Raji (cell line): Measurements from ENCODE around the gene GTF2B.

Experiments used
- POLR2A ChIP-seq: IDR thresholded peaks from 2 replicates; pipeline ENCODE4 v1.6.1; 2011; ENCODE audit warnings: low read depth, low read length, control low read depth; ENCODE audit not compliant: insufficient read depth

Gene GTF2B

GRCh38 chr1:88890791-88891317 lies 513 bp downstream of the GTF2B start:
- TF ChIP-seq POLR2A, result no peak

- no peak for TF ChIP-seq POLR2A
Observed at GRCh38 chr1:88890131-88890530, 1.2 kb downstream of the GTF2B start.

DNA sequence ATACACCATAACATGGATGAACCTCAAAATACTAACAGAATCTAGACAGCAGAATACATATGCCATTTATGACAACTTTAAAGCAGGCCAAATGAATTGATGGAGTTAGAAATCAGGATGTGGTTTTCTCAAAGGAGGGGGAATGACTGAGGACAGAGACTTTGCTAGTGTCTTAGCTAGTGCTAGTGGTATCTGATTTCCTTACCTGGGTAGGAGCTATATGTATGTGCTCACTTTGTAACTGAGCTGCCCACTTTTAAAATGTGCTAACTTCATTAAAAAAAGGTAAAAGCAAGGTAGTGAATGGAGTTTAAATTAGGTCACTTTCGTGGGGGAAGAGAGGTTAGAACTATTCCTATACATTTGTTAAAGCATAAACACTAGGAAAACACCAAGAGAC lies 2.6 kb downstream of the GTF2B start:
- TF ChIP-seq POLR2A, result no peak

DNA sequence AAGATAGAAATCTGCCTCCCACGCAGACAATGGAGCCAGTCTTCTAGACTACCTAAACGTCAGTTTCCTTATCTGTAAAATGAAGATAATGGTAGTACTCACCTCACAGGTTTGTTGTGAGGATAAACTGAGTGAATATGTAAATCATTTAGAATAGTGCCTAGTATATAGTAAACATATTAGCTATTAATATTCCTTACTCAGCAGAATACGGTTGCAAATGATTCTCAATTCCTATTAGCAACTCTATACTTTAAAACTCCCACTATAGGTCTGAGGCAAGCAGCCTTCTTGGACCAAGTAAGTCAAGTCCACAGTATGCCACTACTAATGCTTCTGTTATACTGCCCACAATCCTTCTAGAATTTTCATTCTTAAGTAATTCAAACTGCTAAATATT lies 5.4 kb downstream of the GTF2B start:
- no peak for TF ChIP-seq POLR2A

- TF ChIP-seq POLR2A, result no peak
Observed at GRCh38 chr1:88883156-88883555, 8.2 kb downstream of the GTF2B start.

DNA sequence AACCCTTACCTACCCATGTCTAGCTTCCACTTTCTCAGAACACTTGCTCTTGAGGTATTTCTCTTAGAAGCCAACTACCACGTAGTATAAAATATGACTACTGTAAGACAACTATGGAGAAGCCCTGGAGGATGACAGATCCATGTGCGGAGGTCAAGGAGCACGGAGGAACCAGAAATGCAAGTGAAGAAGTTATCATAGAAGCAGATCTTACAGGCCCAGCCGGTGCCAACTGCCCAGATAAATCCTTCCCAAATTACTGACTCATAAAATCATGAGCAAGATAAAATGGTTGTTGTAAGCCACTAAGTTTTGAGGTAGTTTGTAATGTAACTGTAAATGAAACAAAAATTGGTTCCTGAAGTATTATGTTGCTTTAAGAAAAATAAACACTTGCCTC lies 12.6 kb downstream of the GTF2B start:
- no peak for TF ChIP-seq POLR2A

- TF ChIP-seq POLR2A, result no peak
Observed at GRCh38 chr1:88877911-88878310, 13.5 kb downstream of the GTF2B start.

GRCh38 chr1:88877382-88877825 lies 14.0 kb downstream of the GTF2B start:
- no peak for TF ChIP-seq POLR2A

GRCh38 chr1:88876573-88877365 lies 14.6 kb downstream of the GTF2B start:
- TF ChIP-seq POLR2A, result no peak

- no peak for TF ChIP-seq POLR2A
Observed at GRCh38 chr1:88875595-88875994, 15.8 kb downstream of the GTF2B start.

DNA sequence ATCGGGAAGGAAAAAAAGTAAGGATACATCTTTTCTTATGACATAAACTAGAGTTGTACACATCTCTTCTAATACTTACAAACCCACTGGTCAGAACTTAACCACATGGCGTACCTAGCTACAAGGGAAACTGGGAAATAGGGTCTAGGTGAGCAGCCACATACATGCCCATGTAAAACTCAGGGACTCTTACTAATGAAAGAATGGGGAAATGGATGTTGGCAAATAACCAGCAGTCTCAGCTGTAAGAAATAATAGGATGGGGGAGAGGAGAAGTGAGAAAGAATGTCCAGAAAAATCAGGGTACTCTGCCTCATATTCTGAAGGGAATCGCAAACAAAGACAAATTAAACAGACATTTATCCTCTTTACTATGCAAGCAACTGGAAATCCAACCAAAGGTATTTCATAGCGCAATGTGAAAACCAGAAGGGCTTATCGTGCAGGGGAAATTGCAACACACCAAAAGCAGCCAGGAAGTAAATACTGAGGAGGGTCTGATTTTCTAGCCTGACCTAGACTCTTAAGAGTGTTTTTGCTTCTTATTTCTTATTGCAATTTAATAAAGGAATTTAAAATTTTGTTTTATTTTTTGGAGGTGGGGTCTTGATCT lies 17.5 kb downstream of the GTF2B start:
- no peak for TF ChIP-seq POLR2A

GRCh38 chr1:88867743-88868521 lies 23.4 kb downstream of the GTF2B start:
- TF ChIP-seq POLR2A, result no peak

DNA sequence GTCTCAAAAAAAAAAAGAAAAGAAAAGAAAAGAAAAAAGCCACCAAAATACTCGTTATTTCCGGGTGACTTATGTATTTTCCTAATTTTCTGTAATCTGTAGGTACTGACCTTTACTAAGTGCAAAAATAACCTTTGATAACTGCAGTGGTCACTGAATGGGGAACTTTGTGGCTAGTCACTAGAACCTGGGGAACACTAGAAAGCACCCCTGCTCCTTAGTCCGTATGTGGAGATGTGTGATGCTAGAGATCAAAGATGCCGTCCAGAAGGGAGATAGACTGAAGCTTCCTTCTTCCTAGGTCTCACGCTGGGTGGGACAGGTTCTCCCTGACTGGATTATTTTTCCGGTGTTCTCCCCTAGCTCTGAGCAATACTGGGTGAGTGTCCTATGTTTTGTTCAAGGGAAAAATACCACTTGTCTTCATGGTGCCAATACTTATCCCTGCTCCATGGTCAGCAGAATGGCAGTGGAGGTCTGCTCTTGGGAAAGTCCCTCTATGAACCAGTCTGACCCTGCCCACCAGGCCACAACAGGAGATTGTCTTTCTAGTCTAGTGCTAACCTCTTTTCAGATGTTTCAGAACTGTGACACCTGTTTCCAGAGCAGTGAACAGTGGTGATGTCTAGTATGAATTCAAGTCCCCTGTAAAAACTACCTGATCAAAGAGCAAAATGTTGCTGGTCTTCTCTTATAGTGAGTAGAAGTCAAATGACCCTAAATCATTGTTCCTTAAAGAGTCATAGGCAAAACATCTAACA lies 39.9 kb downstream of the GTF2B start:
- no peak for TF ChIP-seq POLR2A

DNA sequence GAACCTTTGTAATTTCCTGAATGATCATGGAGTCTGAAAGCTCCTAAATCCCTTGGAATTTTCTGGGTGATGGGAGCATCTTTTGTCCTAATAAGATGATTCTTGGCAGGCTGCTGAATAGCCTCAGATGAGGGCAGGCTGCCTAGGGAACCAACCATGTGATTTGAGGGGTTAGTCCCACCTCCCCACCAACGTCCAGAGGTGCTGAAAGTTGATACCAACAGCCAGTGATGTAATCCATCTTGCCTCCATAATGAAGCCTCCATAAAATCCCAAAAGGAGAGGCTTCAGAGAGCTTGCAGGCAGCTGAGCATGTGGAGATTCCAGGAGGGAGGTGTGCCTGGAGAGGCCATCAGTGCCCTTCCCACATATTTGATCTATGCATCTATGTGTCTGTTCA lies 43.7 kb downstream of the GTF2B start:
- no peak for TF ChIP-seq POLR2A

GRCh38 chr1:88825721-88826120 lies 65.6 kb downstream of the GTF2B start:
- TF ChIP-seq POLR2A, result no peak
